Glomerular visceral epithelial cell (primary cell): ENCODE data around the gene GOLGA6L4.
"Not testable (repeated sequence)": the region's sequence is repeated elsewhere in the genome, so short reads cannot be mapped to it uniquely, and the experiment has no call there.

Experiments
- DNase-seq: peaks from one replicate; pipeline ENCODE4 v3.0.0-alpha.2; 2016; ENCODE audit errors: extremely low spot score

GOLGA6L4 gene

DNA sequence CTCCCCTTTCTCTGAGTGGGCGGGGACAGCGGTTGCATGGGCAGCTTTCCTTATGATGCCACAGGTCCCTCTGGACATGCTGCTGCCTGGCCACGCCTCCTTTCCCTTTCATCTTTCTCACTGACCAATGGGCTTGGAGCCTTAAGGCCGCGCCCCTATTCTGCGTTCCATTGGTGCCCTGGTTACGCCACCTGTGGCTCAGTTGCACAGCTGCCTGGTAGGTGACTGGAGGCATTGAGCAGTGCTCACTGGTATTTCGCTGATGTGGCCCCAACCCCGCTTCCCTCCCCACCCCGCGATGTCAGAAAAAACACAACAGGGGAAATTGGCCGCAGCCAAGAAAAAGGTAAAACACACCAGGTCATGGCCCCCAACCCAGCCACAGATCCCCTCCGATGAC, at the start of gene GOLGA6L4:
Gene GOLGA6L4 (plus strand): TSS at position 201 of the 400 bp plus-strand sequence. CDS start 62 bp downstream, at position 263.
- not testable (repeated sequence) for DNase-seq

DNA sequence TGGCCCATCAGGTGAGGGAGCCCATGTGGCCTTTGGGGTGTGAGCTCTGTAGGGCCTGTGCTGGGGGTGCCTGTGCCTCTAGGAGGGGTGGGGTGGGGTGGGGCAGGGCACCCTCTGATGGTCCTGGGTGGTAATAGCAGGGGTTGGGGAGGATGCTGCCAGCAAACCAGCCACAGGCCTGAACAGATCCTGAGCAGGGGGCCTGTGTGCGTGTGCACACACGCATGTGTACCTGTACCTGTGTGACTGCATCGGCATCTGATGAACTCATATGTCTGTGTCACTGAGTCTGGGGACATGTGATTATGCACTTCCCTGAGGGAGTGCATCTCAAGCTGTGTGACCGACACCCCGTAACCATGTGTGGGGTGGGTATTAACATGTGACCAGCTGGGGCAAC, 42.6 kb upstream of the GOLGA6L4 start:
- DNase-seq: not testable (repeated sequence)

DNA sequence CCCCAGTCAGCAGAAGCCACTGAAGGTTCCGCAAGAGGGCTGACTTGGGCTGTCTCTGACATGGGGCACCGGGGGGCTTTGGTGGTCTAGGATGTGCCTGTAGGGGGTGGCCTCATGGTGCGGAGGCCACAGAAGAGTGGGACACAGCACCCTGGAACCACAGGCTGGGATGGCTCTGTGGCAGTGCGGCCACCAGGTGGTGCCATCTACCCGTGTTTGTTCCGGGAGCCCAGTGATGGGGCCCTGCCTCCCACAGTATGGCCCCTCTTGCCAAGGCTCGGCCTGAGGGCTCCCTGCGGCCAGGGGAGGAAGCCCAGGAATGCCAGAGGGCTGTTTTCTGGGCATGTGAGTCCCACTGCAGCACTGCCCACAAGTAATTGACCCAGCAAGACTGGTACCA, 40.0 kb upstream of the GOLGA6L4 start:
- DNase-seq: not testable (repeated sequence)

DNA sequence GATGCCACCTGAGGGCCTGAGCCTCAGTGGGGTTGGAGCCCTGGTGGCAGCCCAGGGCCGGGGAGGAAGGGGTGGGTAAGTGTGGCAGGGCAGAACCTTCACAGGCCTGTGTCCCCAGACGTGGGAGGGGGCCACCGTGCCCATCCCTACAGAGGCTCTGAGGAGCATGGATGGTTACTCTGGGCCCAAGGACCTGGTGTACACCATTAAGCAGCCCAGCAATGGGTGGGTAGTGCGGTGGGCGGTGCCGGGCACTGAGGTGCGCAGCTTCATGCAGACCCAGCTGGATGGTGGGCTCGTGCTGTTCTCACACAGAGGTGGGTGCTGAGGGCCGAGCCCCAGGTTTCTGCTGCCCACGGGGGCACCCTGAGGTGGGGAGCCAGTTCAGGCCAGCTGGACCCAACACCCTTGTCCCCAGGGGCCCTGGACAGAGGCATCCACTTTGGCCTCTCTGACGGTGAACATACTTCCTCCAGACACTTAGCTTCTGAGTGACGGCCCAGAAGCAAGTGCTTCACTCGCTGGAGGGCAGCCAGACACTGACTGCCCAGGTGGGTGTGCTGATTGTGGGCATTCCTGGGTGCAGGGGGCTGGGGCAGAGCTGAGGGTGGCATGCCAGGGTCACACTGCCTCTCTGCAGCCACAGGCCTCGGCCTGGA, 38.9 kb upstream of the GOLGA6L4 start:
- DNase-seq: not testable (repeated sequence)

DNA sequence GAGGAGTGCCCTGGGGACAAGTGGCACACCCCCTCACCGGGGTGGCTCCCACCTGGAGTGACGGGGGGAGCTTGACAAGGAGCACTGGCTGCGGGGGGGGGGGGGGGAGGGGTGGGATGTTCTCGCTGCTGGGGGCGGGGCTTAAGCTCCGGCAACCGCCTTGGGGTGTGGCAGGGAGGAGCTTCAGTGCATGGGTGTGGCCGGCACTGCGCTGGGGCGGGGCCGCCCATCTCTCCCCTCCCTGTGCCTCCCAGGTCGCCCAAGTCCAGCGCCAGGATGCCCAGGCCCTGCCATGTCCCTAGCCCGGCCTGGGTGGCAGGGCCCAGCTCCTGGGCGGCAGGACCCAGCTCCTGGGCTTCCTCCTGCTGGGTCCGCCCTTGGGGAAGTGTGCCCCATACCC, 35.7 kb upstream of the GOLGA6L4 start:
- DNase-seq: not testable (repeated sequence)

GRCh38 chr15:84246441-84246840, 10.9 kb downstream of the GOLGA6L4 start:
- DNase-seq: not testable (repeated sequence)
